ENCODE measurements around the gene HSPA14.
"Not testable (repeated sequence)": the region's sequence is repeated elsewhere in the genome, so short reads cannot be mapped to it uniquely, and the experiment has no call there.

The HSPA14 gene

DNA sequence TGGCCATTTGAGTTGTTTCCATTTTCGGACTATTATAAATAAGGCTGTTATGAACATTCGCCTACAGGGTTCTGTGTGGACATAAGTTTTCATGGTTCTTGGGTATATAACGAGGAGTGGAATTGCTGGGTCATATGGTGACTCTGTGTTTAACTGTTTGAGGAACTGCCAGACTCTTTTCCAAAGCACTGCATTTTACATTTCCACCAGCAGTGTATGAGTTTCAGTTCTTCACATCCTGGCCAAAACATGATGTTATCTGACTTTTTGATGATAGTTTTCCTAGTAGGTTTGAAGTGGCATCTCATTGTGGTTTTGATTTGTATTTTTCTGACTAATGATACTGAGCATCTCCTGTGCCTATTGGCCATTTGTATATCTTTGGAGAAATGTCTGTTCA is 46.0 kb downstream of the HSPA14 start:
- peak in 1 of 5 donors; percentile 32 for DNase-seq

DNA sequence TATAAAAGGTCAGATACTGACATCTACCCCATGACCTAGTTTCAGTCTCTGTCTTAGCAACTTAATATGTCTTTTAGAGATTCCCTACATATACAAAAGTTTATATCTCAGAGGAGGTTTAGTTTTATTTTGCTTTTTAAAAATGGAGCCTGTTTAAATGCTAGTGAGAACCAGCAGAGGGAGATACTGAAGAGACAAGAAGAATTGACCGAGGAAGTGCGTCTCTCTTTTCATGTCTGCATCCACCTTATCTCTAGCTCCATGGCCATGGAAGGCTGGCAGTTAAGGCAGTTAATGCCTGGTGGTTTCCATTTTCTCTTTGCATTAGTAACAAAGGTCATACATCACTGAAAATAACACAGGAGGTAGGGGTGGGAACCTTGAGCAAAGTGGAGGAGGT is 51.2 kb downstream of the HSPA14 start:
- no peak for DNase-seq

DNA sequence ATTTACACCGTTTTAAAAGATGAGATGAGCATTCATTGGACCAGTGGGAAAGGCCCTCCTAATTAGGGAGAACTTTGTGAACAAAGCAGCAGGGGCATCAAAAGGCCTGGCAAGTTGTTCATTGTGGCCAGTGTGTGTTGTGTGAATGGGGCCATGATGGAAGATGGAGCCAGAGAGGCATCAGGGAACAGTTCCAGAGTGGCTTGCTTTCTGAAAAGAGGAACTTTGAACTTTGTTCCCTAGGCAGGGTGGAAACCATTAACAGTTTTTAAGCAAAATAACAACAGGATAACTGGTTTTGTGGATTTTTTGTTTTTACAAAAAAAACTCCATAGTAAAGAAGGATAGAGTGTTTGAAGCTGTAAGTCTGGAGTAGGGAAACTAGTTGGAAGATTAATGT is 53.0 kb downstream of the HSPA14 start:
- no peak for DNase-seq

DNA sequence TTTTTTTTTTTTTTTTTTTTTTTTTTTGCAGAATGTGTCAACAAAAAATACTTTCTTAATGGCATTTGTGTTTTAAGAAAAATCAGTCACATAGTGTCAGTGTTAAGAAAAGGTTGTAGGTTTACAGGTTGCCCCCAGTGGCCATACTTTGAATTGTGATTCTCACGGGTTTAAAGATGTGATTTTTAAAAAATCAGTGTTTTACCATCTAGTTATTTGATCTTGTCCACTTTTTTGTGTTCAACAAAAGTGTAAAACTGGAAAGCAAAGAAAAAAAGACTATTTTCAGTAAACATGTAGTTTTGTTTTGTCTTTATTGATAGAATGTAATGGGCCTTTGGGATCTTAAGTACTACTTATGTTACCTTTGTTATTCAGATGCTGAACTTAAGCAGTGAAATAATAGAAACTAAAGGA is 66.2 kb downstream of the HSPA14 start:
- DNase-seq = peak in 2 of 5 donors; percentile 16 to 17

DNA sequence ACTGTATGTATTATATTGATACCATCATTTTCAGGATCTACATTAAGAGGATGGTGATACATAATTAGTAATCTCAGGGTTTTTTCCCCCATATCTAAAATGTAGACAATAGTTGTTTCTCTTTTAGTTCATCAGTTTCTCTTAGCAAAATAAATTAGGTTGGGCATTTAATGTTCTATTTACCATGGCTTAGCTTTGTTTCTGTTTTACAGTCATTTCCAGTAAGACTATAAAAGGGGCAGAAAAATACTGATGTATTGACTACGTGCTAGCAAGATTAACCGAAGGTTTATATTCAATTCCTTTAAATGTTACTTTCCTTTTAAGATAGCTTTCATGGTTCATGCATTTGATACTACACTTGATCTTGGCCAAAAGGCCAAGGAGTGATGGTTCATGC is 66.8 kb downstream of the HSPA14 start:
- no peak for DNase-seq

DNA sequence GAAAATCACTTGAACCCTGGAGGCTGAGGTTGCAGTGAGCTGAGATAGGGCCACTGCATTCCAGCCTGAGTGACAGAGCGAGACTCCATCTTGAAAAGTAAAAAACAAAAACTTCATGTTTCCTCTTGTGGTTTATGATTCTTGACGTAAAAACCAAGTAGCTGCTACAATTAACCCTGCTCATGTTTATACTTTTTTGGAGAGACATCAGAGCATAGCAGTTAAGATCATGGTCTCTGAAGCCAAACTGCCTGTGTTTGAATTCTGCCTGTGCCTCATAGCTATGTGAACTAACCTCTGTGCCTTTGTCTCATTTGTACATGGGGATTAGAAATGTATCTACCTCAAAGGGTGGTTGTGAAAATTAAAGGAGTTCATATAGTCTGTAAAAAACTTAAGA is 67.8 kb downstream of the HSPA14 start:
- DNase-seq = no peak

DNA sequence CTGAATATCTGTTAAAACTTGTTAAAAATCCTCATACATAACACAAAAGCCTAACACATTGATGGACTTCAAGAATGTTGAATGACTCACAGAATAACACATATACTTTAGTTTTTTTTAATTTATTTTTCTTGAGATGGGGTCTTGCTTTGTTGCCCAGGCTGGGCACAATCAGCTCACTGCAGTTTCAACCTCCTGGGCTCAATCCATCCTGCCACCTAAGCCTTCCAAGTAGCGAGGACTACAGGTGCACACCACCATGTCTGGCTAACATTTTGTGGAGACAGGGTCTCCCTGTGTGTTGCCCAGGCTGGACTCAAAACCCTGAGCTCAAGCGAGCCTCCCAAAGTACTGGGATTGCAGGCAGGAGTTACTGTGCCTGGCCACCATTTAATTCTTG is 68.7 kb downstream of the HSPA14 start:
- no peak for DNase-seq

DNA sequence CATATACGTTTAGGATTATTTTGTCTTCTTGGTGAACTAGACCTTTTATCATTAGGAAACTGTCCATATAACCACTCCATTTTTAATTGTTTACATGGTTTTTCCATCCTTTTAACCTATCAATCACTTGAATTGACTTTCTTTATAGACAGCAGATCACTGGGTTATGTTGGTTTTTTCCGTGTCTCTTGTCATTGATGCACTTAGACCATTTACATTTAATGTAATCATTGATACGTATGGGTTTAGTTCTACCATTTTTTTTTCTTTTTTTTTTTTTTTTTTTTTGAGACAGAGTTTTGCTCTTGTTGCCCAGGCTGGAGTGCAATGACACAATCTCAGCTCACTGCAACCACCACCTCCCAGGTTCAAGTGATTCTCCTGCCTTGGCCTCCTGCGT is 69.5 kb downstream of the HSPA14 start:
- not testable (repeated sequence) for DNase-seq

DNA sequence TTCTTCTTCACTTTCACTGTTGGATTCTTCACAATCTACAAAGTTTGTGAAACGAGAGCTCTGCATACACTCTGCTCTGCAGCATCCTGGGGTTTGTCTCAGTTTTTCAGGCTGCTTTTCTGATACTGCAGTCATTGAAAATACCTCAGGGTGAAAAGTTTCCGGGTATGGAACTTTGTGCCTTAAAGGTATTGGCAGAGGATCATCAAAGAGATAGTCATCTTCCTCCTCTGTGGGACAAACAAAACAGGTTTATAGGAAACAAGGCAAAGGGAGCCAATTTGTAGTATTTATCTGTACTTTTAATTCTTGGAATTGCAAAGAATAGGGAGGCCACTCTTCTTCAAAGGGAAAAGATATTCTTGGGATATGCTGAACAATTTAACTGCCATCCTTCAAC is 71.0 kb downstream of the HSPA14 start:
- no peak for DNase-seq

DNA sequence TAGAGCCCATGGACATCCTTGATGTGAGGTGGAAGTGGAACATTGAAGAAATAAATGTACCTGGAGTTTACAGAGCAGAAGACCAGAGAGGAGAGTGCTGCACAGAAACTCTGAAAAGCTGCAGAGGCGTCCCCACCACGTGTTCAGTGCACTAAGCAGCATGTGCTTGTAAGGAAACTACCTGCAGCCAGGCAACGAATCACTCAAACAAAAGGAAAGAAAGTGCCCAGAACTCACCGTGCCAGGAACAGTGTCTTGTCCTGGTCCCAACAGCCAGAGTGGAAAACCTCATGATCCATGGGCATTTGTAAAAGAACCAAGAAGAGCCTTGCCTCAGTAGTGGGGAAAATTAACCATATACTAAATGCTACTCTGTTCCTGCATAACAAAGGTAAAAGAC is 72.8 kb downstream of the HSPA14 start:
- DNase-seq = no peak

DNA sequence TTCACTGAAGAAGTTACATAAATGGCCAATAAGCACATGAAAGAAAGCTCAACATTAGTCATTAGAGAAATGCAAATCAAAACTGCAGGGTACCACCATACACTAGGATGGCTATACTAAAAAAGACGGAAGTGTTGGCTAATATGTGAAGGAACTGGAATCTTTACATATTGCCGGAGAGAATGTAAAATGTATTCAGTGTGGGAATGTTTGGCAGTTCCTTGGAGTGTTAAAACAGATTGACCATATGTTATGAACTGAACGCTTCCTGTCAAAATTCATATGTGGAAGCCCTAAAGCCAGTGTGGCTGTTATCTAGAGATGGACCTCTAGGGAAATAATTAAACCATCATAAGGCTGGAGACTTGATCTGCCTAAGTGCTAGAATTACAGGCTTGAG is 73.7 kb downstream of the HSPA14 start:
- DNase-seq = no peak

DNA sequence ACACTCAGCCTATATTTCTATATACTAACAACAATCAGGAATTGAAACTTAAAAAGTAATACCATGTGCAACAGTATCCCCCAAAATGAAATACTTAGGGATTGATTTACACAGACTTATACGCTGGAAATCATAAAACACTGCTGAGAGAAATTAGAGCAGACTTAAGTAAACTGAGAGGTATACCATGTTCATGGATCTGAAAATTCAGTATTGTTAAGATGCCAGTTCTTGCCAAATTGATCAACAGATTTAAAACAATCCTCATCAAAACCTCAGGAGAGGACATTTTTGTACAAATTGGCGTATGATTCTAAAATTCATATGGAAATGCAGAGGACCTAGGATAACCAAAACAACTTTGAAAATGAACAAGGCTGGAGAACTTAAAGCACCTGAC is 78.5 kb downstream of the HSPA14 start:
- DNase-seq = no peak

DNA sequence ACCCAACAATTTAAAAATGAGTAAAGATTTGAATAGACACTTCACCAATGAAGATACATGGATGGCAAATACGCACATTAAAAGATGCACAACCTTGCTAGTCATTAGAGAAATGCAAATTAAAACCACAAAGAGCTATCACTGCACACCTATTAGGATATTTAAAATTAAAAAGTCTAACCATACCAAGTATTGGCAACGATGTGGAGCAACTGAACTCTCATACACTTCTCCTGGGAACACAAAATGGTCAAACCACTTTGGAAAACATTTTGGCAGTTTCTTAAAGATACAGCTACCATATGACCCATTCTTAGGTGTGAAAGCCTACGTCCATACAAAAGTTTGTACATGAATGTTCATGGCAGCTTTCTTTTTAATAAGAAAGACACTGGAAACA is 79.7 kb downstream of the HSPA14 start:
- no peak for DNase-seq

DNA sequence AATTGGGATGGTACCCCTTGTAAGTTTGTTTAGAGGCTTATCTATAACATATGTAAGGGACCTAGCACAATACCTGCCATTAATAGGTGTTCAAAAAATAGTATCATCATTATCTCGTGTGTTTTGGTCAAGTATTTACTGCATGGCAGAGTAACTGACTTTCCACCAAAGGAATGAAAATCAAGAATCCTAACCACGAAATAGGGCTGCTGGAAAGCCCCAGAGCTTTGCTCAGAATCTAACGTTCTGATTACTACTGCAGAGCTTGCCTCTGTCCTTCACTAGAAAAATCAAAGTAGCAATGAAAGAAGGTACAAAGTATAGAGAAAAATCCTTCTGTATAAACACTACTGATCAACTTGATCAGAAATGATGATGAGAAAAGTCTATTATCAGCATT is 80.9 kb downstream of the HSPA14 start:
- DNase-seq = no peak

Data from T-helper 1 cell (primary cell).